ENCODE measurements around the gene AQP2.

The AQP2 gene

GRCh38 chr12:49920241-49920914, 30.2 kb upstream of the AQP2 start:
- no peak for DNase-seq (ENCODE audit: low spot score)

- no peak for DNase-seq (ENCODE audit: low spot score)
These were observed 29.6 kb upstream of the AQP2 start for GRCh38 chr12:49920915-49921286.

GRCh38 chr12:49921299-49921698, 29.2 kb upstream of the AQP2 start:
- no peak for DNase-seq (ENCODE audit: low spot score)

- DNase-seq (ENCODE audit: low spot score): no peak
These were observed 28.6 kb upstream of the AQP2 start for GRCh38 chr12:49921936-49922335.

- no peak for DNase-seq (ENCODE audit: low spot score)
These were observed 28.0 kb upstream of the AQP2 start for GRCh38 chr12:49922349-49923034.

GRCh38 chr12:49923035-49923644, 27.4 kb upstream of the AQP2 start:
- no peak for DNase-seq (ENCODE audit: low spot score)

GRCh38 chr12:49923880-49924556, 26.5 kb upstream of the AQP2 start:
- no peak for DNase-seq (ENCODE audit: low spot score)

- no peak for DNase-seq (ENCODE audit: low spot score)
These were observed 25.8 kb upstream of the AQP2 start for GRCh38 chr12:49924628-49925246.

- DNase-seq (ENCODE audit: low spot score): no peak
These were observed 24.9 kb upstream of the AQP2 start for GRCh38 chr12:49925433-49926204.

- DNase-seq (ENCODE audit: low spot score): no peak
These were observed 22.1 kb upstream of the AQP2 start for GRCh38 chr12:49928471-49928870.

- DNase-seq (ENCODE audit: low spot score): no peak
These were observed 21.0 kb upstream of the AQP2 start for GRCh38 chr12:49929581-49929980.

GRCh38 chr12:49930515-49931288, 19.8 kb upstream of the AQP2 start:
- DNase-seq (ENCODE audit: low spot score): peak; percentile 80

GRCh38 chr12:49932023-49932422, 18.5 kb upstream of the AQP2 start:
- DNase-seq (ENCODE audit: low spot score): no peak

- no peak for DNase-seq (ENCODE audit: low spot score)
These were observed 17.9 kb upstream of the AQP2 start for GRCh38 chr12:49932533-49933130.

- no peak for DNase-seq (ENCODE audit: low spot score)
These were observed 16.7 kb upstream of the AQP2 start for GRCh38 chr12:49933796-49934195.

GRCh38 chr12:49934505-49934904, 16.0 kb upstream of the AQP2 start:
- DNase-seq (ENCODE audit: low spot score): no peak

GRCh38 chr12:49936925-49937324, 13.6 kb upstream of the AQP2 start:
- no peak for DNase-seq (ENCODE audit: low spot score)

- DNase-seq (ENCODE audit: low spot score): no peak
These were observed 12.8 kb upstream of the AQP2 start for GRCh38 chr12:49937639-49938300.

GRCh38 chr12:49939307-49939706, 11.2 kb upstream of the AQP2 start:
- no peak for DNase-seq (ENCODE audit: low spot score)

- no peak for DNase-seq (ENCODE audit: low spot score)
These were observed 10.8 kb upstream of the AQP2 start for GRCh38 chr12:49939707-49940106.
